Measurements from ENCODE around the gene STIP1. TPM values are rescaled to one million over a fixed set of nuclear protein-coding genes. Genes with fewer than 3 reads are reported as not detected.
"Not testable (repeated sequence)": the region's sequence is repeated elsewhere in the genome, so short reads cannot be mapped to it uniquely, and the experiment has no call there.

STIP1 gene
- total RNA-seq, 4 donors from 2014 or later, result 67.5 to 86.0 (median 78.3) TPM

GRCh38 chr11:64156235-64157011, 29.5 kb upstream of the STIP1 start:
- WGBS, 2 donors, result 94% methylated on average over 12 to 14 of the region's 14 CpGs
- intact Hi-C loops (cut with DNase I; ENCODE audit: low total_unique reads), result no loop called here
- no peak for TF ChIP-seq POLR2A (IDR thresholded peaks at IDR 0.05)
- no peak for TF ChIP-seq CTCF (IDR thresholded peaks at IDR 0.05)
- no peak for DNase-seq (ENCODE audit: low spot score in 2 of 2)
- H3K4me3 ChIP-seq (ENCODE audit: low read depth, poor library complexity, severe bottlenecking), result no peak overlapping the region

GRCh38 chr11:64157631-64158394, 28.2 kb upstream of the STIP1 start:
- no peak for DNase-seq (ENCODE audit: low spot score in 2 of 2)
- no peak overlapping the region for H3K4me3 ChIP-seq (ENCODE audit: low read depth, poor library complexity, severe bottlenecking)
- TF ChIP-seq CTCF (IDR thresholded peaks at IDR 0.05), result no peak
- TF ChIP-seq POLR2A (IDR thresholded peaks at IDR 0.05), result no peak
- intact Hi-C loops (cut with DNase I; ENCODE audit: low total_unique reads), result no loop called here
- 89 to 91% methylated on average over 17 of the region's 17 CpGs for WGBS, 2 donors

GRCh38 chr11:64161037-64161436, 24.9 kb upstream of the STIP1 start:
- TF ChIP-seq CTCF (IDR thresholded peaks at IDR 0.05) (no peak), POLR2A (IDR thresholded peaks at IDR 0.05) (no peak)
- no peak for DNase-seq (ENCODE audit: low spot score in 2 of 2)
- no peak overlapping the region for H3K4me3 ChIP-seq (ENCODE audit: low read depth, poor library complexity, severe bottlenecking)
- intact Hi-C loops (cut with DNase I; ENCODE audit: low total_unique reads), result no loop called here
- WGBS, 2 donors, result 95 to 97% methylated on average over 10 of the region's 10 CpGs

- H3K4me3 ChIP-seq (ENCODE audit: low read depth, poor library complexity, severe bottlenecking); DNase-seq (ENCODE audit: low spot score in 2 of 2); intact Hi-C loops (cut with DNase I; ENCODE audit: low total_unique reads): not testable (repeated sequence)
- 91 to 92% methylated on average over 16 of the region's 16 CpGs for WGBS, 2 donors
Measured at GRCh38 chr11:64162769-64163168, 23.2 kb upstream of the STIP1 start.

- 87 to 88% methylated on average over 5 of the region's 5 CpGs for WGBS, 2 donors
- intact Hi-C loops (cut with DNase I; ENCODE audit: low total_unique reads), result no loop called here
- H3K4me3 ChIP-seq (ENCODE audit: low read depth, poor library complexity, severe bottlenecking), result no peak overlapping the region
- no peak for DNase-seq (ENCODE audit: low spot score in 2 of 2)
- TF ChIP-seq CTCF (IDR thresholded peaks at IDR 0.05) (no peak), POLR2A (IDR thresholded peaks at IDR 0.05) (no peak)
Measured at GRCh38 chr11:64163951-64164350, 22.0 kb upstream of the STIP1 start.

Data from lower leg skin (tissue), 4 donors.